Activated naive CD8-positive, alpha-beta T cell treated with anti-CD3 and anti-CD28 coated beads, Interleukin-2, amount 50 U/mL, for 24 hours (primary cell): ENCODE data around the gene ALG1L2.
"Not testable (repeated sequence)": the region's sequence is repeated elsewhere in the genome, so short reads cannot be mapped to it uniquely, and the experiment has no call there.

ENCODE experiments used
- ATAC-seq: fragments of 150-1000 bp; cut with Tn5 transposase; one replicate; pipeline ENCODE4 v1.10.0; 2021
- DNase-seq: peaks from one replicate; pipeline ENCODE4 v3.0.0; 2021
- H3K27ac Mint-ChIP-seq: one replicate; pipeline ENCODE4 v1.8.0; 2021; ENCODE audit warnings: mild to moderate bottlenecking, mixed read lengths
- H3K27me3 Mint-ChIP-seq: one replicate; pipeline ENCODE4 v1.8.0; 2021; ENCODE audit warnings: mixed read lengths
- H3K36me3 Mint-ChIP-seq: one replicate; pipeline ENCODE4 v1.8.0; 2021; ENCODE audit warnings: low read depth, mixed read lengths
- H3K4me1 Mint-ChIP-seq: one replicate; pipeline ENCODE4 v1.8.0; 2021; ENCODE audit warnings: mixed read lengths
- H3K4me3 Mint-ChIP-seq: one replicate; pipeline ENCODE4 v1.8.0; 2021; ENCODE audit warnings: mild to moderate bottlenecking, moderate library complexity, mixed read lengths
- H3K9me3 Mint-ChIP-seq: one replicate; pipeline ENCODE4 v1.8.0; 2021; ENCODE audit warnings: mixed read lengths

ALG1L2 gene

GRCh38 chr3:130081351-130081881 is at the start of gene ALG1L2:
Gene ALG1L2 (plus strand): TSS chr3:130081831. CDS start chr3:130082017, 186 bp downstream.
- Mint-ChIP-seq H3K27ac (peak within 1 kb of the TSS; percentile 17), H3K4me3 (no peak within 1 kb of the TSS), H3K4me1 (no peaks in the 10 kb centered on the region), H3K36me3 (no peaks in the 10 kb centered on the region), H3K9me3 (no peaks in the 10 kb centered on the region), H3K27me3 (peaks cover 7% of the 10 kb centered on the region)
- ATAC-seq (no peak), DNase-seq (no peak)

GRCh38 chr3:130037126-130037815 is 44.4 kb upstream of the ALG1L2 start:
- not testable (repeated sequence) for H3K36me3 Mint-ChIP-seq, H3K4me1 Mint-ChIP-seq, H3K27ac Mint-ChIP-seq, H3K9me3 Mint-ChIP-seq, H3K27me3 Mint-ChIP-seq, DNase-seq, H3K4me3 Mint-ChIP-seq, ATAC-seq

- not testable (repeated sequence) for H3K36me3 Mint-ChIP-seq, H3K27ac Mint-ChIP-seq, DNase-seq, H3K4me1 Mint-ChIP-seq, ATAC-seq, H3K9me3 Mint-ChIP-seq, H3K4me3 Mint-ChIP-seq, H3K27me3 Mint-ChIP-seq
Observed at GRCh38 chr3:130042736-130043135, 38.9 kb upstream of the ALG1L2 start.

- H3K4me1 Mint-ChIP-seq, H3K9me3 Mint-ChIP-seq, H3K27me3 Mint-ChIP-seq, DNase-seq, ATAC-seq, H3K4me3 Mint-ChIP-seq, H3K27ac Mint-ChIP-seq, H3K36me3 Mint-ChIP-seq: not testable (repeated sequence)
Observed at GRCh38 chr3:130043658-130044057, 38.0 kb upstream of the ALG1L2 start.

GRCh38 chr3:130044370-130044769 is 37.3 kb upstream of the ALG1L2 start:
- H3K9me3 Mint-ChIP-seq: no peaks in the 10 kb centered on the region
- DNase-seq (no peak), ATAC-seq (no peak)
- H3K4me3 Mint-ChIP-seq: no peak overlapping the region
- no peak overlapping the region for H3K27ac Mint-ChIP-seq
- no peaks in the 10 kb centered on the region for H3K4me1 Mint-ChIP-seq
- H3K36me3 Mint-ChIP-seq: no peaks in the 10 kb centered on the region
- no peaks in the 10 kb centered on the region for H3K27me3 Mint-ChIP-seq

GRCh38 chr3:130048726-130049125 is 32.9 kb upstream of the ALG1L2 start:
- Mint-ChIP-seq H3K36me3 (no peaks in the 10 kb centered on the region), H3K4me3 (no peak overlapping the region), H3K27ac (no peak overlapping the region), H3K27me3 (no peaks in the 10 kb centered on the region), H3K4me1 (no peaks in the 10 kb centered on the region), H3K9me3 (no peaks in the 10 kb centered on the region)
- no peak for ATAC-seq
- no peak for DNase-seq

- not testable (repeated sequence) for H3K4me3 Mint-ChIP-seq, H3K27me3 Mint-ChIP-seq, H3K9me3 Mint-ChIP-seq, H3K27ac Mint-ChIP-seq, ATAC-seq, DNase-seq, H3K4me1 Mint-ChIP-seq, H3K36me3 Mint-ChIP-seq
Observed at GRCh38 chr3:130052366-130052765, 29.3 kb upstream of the ALG1L2 start.

GRCh38 chr3:130052965-130053364 is 28.7 kb upstream of the ALG1L2 start:
- not testable (repeated sequence) for ATAC-seq, H3K4me1 Mint-ChIP-seq, H3K9me3 Mint-ChIP-seq, H3K27me3 Mint-ChIP-seq, H3K27ac Mint-ChIP-seq, DNase-seq, H3K36me3 Mint-ChIP-seq, H3K4me3 Mint-ChIP-seq

GRCh38 chr3:130057536-130058266 is 23.9 kb upstream of the ALG1L2 start:
- not testable (repeated sequence) for H3K4me1 Mint-ChIP-seq, ATAC-seq, DNase-seq, H3K27me3 Mint-ChIP-seq, H3K36me3 Mint-ChIP-seq, H3K27ac Mint-ChIP-seq, H3K4me3 Mint-ChIP-seq, H3K9me3 Mint-ChIP-seq

- not testable (repeated sequence) for H3K36me3 Mint-ChIP-seq, ATAC-seq, H3K27me3 Mint-ChIP-seq, H3K4me3 Mint-ChIP-seq, H3K9me3 Mint-ChIP-seq, H3K4me1 Mint-ChIP-seq, H3K27ac Mint-ChIP-seq, DNase-seq
Observed at GRCh38 chr3:130058267-130058657, 23.4 kb upstream of the ALG1L2 start.

GRCh38 chr3:130058716-130059115 is 22.9 kb upstream of the ALG1L2 start:
- not testable (repeated sequence) for H3K4me1 Mint-ChIP-seq, H3K27me3 Mint-ChIP-seq, DNase-seq, H3K36me3 Mint-ChIP-seq, ATAC-seq, H3K27ac Mint-ChIP-seq, H3K4me3 Mint-ChIP-seq, H3K9me3 Mint-ChIP-seq

GRCh38 chr3:130059162-130059561 is 22.5 kb upstream of the ALG1L2 start:
- H3K4me3 Mint-ChIP-seq, H3K9me3 Mint-ChIP-seq, H3K27ac Mint-ChIP-seq, H3K4me1 Mint-ChIP-seq, ATAC-seq, H3K27me3 Mint-ChIP-seq, H3K36me3 Mint-ChIP-seq, DNase-seq: not testable (repeated sequence)

- ATAC-seq: no peak
- Mint-ChIP-seq H3K27ac (no peak overlapping the region), H3K27me3 (no peaks in the 10 kb centered on the region), H3K9me3 (no peaks in the 10 kb centered on the region), H3K36me3 (no peaks in the 10 kb centered on the region), H3K4me3 (no peak overlapping the region), H3K4me1 (no peaks in the 10 kb centered on the region)
- DNase-seq: no peak
Observed at GRCh38 chr3:130073582-130073981, 8.0 kb upstream of the ALG1L2 start.

GRCh38 chr3:130077636-130078035 is 4.0 kb upstream of the ALG1L2 start:
- H3K27me3 Mint-ChIP-seq: peaks cover 7% of the 10 kb centered on the region
- no peak for DNase-seq
- no peaks in the 10 kb centered on the region for H3K36me3 Mint-ChIP-seq
- no peaks in the 10 kb centered on the region for H3K4me1 Mint-ChIP-seq
- H3K4me3 Mint-ChIP-seq: no peak overlapping the region
- no peak overlapping the region for H3K27ac Mint-ChIP-seq
- no peaks in the 10 kb centered on the region for H3K9me3 Mint-ChIP-seq
- ATAC-seq: no peak

GRCh38 chr3:130083363-130084090 is 1.9 kb downstream of the ALG1L2 start:
- not testable (repeated sequence) for ATAC-seq, H3K27me3 Mint-ChIP-seq, DNase-seq, H3K27ac Mint-ChIP-seq, H3K4me3 Mint-ChIP-seq, H3K4me1 Mint-ChIP-seq, H3K36me3 Mint-ChIP-seq, H3K9me3 Mint-ChIP-seq
